ENCODE measurements around the gene SOX18. TPM values are rescaled to one million over a fixed set of nuclear protein-coding genes. Genes with fewer than 3 reads are reported as not detected.
"Not testable (repeated sequence)": the region's sequence is repeated elsewhere in the genome, so short reads cannot be mapped to it uniquely, and the experiment has no call there.

Gene SOX18
- polyA plus RNA-seq, 1 donor = 10.8 TPM

DNA sequence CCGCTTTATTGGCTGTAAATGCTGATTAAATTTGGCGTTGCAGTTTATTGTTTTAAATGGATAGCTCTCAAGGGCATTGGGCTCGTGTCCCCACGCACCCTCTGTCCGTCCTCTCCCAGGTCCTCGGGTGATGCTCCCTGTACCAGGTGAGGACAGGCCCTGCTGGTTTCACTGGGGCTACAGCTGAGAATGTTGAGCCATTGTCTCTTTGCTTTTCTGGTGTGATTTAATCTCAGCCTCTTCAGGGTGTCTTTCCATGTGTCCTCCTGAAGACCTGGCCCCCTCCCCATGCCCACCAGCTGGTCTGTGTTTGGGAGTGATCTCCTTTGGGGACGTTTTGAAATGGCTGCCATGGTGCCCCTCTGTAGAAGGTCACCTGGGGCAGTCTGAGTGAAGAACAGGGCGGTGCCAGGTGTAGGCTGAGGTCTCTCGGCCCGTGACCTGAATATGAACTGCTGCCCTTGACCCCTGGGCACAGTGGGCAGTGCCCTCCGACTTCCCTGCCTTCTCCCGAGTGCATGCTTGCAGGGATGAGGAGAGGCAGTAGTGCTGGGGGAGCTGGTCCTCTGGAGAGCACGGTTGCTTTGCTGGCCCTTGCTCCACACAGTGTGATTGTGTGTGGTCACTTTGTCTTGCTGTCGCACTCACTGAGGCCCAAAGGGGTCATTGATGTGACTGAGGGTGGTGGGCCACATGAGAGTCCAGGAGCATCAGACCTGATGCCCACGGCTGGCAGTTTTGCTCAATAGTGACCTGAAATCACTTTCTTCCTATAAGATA lies 25.9 kb downstream of the SOX18 start:
- DNase-seq (ENCODE audit: low read depth) = no peak

DNA sequence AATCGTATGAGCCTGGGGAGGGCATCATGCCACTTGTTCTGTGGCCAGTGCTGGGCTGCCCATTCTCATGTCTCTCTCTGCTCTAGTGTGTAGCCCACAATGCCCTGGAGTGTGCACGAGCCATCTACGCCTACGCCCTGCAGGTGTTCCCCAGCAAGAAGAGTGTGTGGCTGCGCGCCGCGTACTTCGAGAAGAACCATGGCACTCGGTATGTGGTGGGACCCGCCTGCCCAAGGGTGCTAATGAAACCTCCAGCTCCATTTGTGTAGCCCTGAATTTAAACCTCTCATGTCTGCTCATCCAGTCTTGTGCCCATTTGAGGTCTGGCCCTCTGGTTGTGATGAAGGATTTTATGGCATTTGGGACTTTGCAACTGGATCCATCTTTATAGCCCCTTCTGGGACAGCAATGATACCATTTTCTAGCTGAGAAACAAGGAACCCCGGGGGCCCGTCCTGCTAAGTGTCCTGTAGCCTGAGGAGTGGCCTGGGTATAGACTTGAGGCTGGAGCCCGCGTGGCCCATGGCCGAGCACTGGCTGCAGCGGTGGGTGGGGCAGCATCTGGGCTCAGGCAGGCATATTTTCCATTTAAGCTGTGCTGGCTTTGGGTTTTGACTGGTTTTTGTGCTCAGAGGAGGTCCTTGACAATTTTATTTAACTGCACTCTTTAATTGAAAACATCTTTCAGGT lies 26.6 kb downstream of the SOX18 start:
- DNase-seq (ENCODE audit: low read depth) = no peak

DNA sequence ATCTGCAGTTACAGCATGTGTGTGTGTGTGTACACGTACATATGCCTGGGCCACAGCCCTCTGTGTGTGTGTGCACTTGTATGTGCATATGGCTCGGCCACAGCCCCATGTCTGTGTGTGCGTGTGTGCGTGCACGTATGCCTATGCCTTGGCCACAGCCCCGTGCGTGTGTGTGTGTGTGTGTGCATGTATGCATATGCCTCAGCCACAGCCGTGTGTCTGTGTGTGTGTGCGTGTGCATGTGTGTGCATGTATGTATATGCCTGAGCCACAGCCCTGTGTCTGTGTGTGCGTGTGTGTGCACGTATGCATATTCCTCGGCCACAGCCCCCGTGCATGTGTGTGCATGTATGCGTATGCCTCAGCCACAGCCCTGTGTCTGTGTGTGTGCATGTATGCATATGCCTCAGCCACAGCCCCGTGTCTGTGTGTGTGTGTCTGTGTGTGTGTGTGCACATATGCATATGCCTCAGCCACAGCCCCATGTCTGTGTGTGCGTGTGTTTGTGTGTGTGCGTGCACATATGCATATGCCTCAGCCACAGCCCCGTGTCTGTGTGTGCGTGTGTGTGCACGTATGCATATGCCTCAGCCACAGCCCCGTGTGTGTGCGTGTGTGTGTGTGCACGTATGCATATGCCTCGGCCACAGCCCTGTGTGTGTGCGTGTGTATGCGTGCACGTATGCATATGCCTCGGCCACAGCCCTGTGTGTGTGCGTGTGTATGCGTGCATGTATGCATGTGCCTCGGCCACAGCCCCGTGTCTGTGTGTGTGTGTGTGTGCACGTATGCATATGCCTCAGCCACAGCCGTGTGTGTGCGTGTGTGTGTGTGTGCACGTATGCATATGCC lies 28.1 kb downstream of the SOX18 start:
- no peak for DNase-seq (ENCODE audit: low read depth)

DNA sequence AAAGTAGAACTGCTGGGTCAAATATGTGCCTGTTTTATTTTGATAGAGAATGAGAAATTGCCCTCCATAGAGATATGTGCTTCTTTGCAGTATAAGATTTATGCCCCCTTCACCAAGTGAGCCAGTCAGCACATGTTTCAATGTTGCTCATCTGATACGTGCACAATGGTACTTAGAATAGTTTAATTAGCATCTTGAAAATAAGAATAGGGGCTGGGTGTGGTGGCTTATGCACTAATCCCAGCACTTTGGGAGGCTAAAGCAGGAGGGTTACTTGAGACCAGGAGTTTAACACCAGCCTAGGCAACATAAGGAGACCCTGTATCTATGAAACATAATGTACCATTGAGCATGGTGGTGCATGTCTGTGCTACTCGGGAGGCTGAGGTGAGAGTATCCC lies 33.8 kb downstream of the SOX18 start:
- no peak for DNase-seq (ENCODE audit: low read depth)

GRCh38 chr20:64012385-64013154 lies 36.9 kb downstream of the SOX18 start:
- DNase-seq (ENCODE audit: low read depth) = not testable (repeated sequence)

DNA sequence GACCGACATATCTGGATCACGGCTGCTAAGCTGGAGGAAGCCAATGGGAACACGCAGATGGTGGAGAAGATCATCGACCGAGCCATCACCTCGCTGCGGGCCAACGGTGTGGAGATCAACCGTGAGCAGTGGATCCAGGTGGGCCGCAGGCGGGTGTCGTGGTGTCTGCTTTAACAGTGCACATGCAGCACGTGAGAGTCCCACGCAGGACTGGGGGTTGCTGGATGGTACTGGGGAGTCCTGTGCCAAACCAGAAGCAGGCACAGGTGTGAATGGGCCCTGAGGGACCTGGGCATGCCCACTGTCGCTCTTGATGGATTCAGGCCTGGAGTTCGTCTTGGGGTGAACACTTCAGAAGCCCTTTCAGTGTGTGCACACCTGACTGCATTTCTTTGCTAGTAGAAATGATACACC lies 38.1 kb downstream of the SOX18 start:
- no peak for DNase-seq (ENCODE audit: low read depth)

DNA sequence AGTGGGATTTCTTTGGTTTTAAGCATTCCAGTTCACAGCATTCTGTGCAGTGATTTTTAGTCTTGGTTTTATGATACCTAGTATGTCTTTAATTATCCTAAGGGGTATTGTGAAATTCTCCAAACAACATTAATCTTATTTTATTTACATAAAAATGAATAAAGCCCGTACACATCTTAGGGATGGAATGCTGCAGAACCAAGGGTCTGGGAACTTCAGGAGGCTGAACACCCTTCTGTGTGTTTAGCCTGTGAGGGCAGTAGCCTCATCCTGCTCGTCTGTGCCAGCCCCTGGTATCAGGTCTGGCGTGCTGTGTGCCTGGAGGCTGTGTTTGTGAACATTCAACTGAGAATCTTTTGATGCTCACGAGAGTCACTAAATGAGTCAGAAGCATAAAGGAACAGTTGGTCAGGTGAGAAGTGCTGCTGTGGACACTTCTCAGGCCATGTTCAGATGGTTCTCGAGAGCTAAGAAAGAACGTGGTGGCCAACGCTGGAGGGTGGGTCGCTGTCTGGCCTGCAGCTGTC lies 38.7 kb downstream of the SOX18 start:
- DNase-seq (ENCODE audit: low read depth) = no peak

- no peak for DNase-seq (ENCODE audit: low read depth)
Measured at GRCh38 chr20:64009811-64010387, 39.5 kb downstream of the SOX18 start.

- no peak for DNase-seq (ENCODE audit: low read depth)
Measured at GRCh38 chr20:64006902-64007301, 42.5 kb downstream of the SOX18 start.

DNA sequence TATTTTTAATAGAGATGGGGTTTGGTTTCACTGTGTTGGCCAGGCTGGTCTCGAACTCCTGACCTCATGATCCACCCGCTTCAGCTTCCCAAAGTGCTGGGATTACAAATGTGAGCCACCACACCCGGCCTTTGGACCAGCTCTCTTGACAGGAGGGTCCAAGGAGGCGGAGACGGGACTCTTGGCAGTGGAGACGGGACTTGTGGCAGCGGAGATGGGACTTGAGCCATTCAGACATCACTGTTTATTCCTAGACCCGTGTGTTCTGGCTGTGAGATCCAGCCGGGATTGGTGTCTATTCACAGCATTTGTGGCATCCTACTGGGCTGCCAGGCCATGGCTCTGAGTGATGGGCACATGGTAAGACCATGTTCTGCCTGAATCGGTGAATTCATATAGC lies 42.9 kb downstream of the SOX18 start:
- no peak for DNase-seq (ENCODE audit: low read depth)

DNA sequence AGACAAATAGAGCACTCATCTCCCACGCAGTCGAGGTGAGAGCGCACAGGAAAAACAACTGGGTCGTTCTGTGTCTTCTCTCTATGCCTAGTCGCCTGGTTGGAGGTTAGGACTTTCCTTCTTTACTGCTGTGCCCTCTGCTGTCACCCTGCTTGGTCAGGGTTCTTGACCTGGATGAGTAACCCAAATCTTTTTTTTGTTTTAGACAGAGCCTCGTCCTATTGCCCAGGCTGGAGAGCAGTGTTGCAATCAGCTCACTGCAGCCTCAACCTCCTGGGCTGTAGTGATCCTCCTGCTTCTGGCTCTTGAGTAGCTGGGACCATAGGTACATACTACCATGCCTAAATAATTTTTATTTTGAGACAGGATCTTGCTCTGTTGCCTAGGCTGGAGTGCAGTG lies 44.0 kb downstream of the SOX18 start:
- DNase-seq (ENCODE audit: low read depth) = no peak

- no peak for DNase-seq (ENCODE audit: low read depth)
Measured at GRCh38 chr20:64003960-64004725, 45.3 kb downstream of the SOX18 start.

GRCh38 chr20:64001607-64002011 lies 47.8 kb downstream of the SOX18 start:
- DNase-seq (ENCODE audit: low read depth) = no peak

DNA sequence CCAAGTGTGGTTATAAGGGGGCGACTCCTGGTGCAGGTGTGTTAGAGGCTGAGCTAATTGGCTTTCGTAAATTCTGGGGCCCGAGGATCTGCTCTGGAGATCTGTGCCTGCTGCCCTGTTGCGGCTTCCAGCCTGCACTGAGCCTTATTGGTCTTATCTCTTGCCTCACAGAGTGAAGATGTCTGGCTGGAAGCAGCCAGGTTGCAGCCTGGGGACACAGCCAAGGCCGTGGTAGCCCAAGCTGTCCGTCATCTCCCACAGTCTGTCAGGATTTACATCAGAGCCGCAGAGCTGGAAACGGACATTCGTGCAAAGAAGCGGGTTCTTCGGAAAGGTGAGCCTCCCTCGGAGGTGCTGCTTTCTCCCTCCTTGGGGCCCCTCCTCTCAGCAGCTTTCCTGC lies 48.5 kb downstream of the SOX18 start:
- DNase-seq (ENCODE audit: low read depth) = no peak

Other genes with a start within 250 kb of the SOX18 start
- gene ZBTB46, start 218.4 kb downstream of the SOX18 start, polyA plus RNA-seq (ENCODE audit: insufficient read length) = 18.1 TPM
- not detected for gene ABHD16B, start 188.1 kb downstream of the SOX18 start, polyA plus RNA-seq (ENCODE audit: insufficient read length)
- 76.8 TPM for gene TPD52L2, start 184.4 kb downstream of the SOX18 start, polyA plus RNA-seq (ENCODE audit: insufficient read length)
- 32.6 TPM for gene DNAJC5, start 154.5 kb downstream of the SOX18 start, polyA plus RNA-seq (ENCODE audit: insufficient read length)
- 48.5 TPM for gene UCKL1, start 93.2 kb downstream of the SOX18 start, polyA plus RNA-seq (ENCODE audit: insufficient read length)
- 23.0 TPM for gene ZNF512B, start 79.7 kb downstream of the SOX18 start, polyA plus RNA-seq (ENCODE audit: insufficient read length)
- 3.0 TPM for gene SAMD10, start 70.0 kb downstream of the SOX18 start, polyA plus RNA-seq (ENCODE audit: insufficient read length)
- gene PRPF6, start 68.5 kb downstream of the SOX18 start, polyA plus RNA-seq (ENCODE audit: insufficient read length) = 55.3 TPM
- 1.4 TPM for gene C20orf204, start 13.5 kb downstream of the SOX18 start, polyA plus RNA-seq (ENCODE audit: insufficient read length)
- gene TCEA2, start 13.6 kb upstream of the SOX18 start, polyA plus RNA-seq (ENCODE audit: insufficient read length) = 43.5 TPM
- 4.7 TPM for gene RGS19, start 29.9 kb upstream of the SOX18 start, polyA plus RNA-seq (ENCODE audit: insufficient read length)
- gene OPRL1, start 30.4 kb upstream of the SOX18 start, polyA plus RNA-seq (ENCODE audit: insufficient read length) = 1.1 TPM
- gene LKAAEAR1, start 34.8 kb upstream of the SOX18 start, polyA plus RNA-seq (ENCODE audit: insufficient read length) = 0.18 TPM
- not detected for gene NPBWR2, start 57.9 kb upstream of the SOX18 start, polyA plus RNA-seq (ENCODE audit: insufficient read length)
- 0.13 TPM for gene MYT1, start 114.8 kb upstream of the SOX18 start, polyA plus RNA-seq (ENCODE audit: insufficient read length)
- 61.4 TPM for gene PCMTD2, start 206.1 kb upstream of the SOX18 start, polyA plus RNA-seq (ENCODE audit: insufficient read length)